Transverse colon (tissue), 4 donors: ENCODE data around the gene RGPD8.

ENCODE experiments used
- CTCF ChIP-seq, 5 experiments: fragments of 200-600 bp in 3 of 5; fragments of 450-650 bp in 2 of 5; sonication (generic) in 3 of 5; IDR thresholded peaks; 1 replicate in 2 of 5; 2 replicates in 3 of 5; pipeline ENCODE4 v1.5.1; 2016 to 2017; ENCODE audit warnings: antibody characterized with exemption in 5 of 5, inconsistent platforms in 3 of 5, mild to moderate bottlenecking in 2 of 5, moderate library complexity in 1 of 5
- EP300 ChIP-seq: sonication (generic); formaldehyde crosslinking; IDR thresholded peaks from one replicate; pipeline ENCODE4 v1.6.1; 2017; ENCODE audit warnings: antibody characterized with exemption, low read depth
- POLR2A ChIP-seq: fragments of 450-650 bp; IDR thresholded peaks from one replicate; pipeline ENCODE4 v1.6.1; 2016; ENCODE audit warnings: antibody characterized with exemption, mild to moderate bottlenecking, moderate library complexity
- POLR2AphosphoS5 ChIP-seq, 3 donors: sonication (generic); formaldehyde crosslinking; IDR thresholded peaks; one replicate each; pipeline ENCODE4 v1.6.1; 2016; ENCODE audit warnings: antibody characterized with exemption in 3 of 3

DNA sequence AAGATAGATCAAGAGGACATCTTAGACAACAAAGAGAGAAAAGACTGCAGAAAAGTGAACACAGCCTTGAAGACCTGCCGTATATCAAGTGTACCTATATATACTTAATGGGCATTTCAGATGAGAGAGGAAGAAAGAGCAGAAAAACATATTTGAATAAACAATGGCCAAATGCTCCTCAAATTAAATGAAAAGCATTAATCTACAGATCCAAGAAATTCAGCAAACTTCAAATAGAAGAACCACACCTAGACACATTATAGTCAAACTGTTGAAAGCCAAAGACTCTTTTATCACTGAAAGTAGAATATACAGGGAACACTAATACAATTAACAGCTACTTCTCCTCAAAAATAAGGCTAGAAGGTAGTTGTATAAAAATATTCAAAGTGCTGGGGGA is 29.8 kb upstream of the RGPD8 start:
- TF ChIP-seq CTCF (IDR thresholded peaks at IDR 0.05) (no peak), POLR2A (no peak), EP300 (no peak), POLR2AphosphoS5 (IDR thresholded peaks at IDR 0.05) (no peak)
